Thymus (tissue), 14 donors: ENCODE results near the gene ZNF554. TPM values are rescaled to one million over a fixed set of nuclear protein-coding genes. Genes with fewer than 3 reads are reported as not detected.
A peak's percentile ranks its signal among the peaks of the same experiment; 100 is the strongest.

ENCODE experiments used
- DNase-seq, 9 donors: peaks; one replicate each; pipeline ENCODE4 v3.0.0-alpha.2; 2013; ENCODE audit warnings: low spot score in 9 of 9, low read depth in 6 of 9, missing footprints in 1 of 9
- H3K27ac ChIP-seq, 2 donors: one replicate each; pipeline ENCODE4 v1.5.1; 2013; ENCODE audit warnings: control low read depth in 1 of 2, low read depth in 1 of 2, low read length in 1 of 2, mild to moderate bottlenecking in 1 of 2, moderate library complexity in 1 of 2
- H3K27me3 ChIP-seq, 2 donors: one replicate each; pipeline ENCODE4 v1.5.1; 2013; ENCODE audit warnings: low read length in 1 of 2; ENCODE audit not compliant: control insufficient read depth in 2 of 2, insufficient read depth in 1 of 2
- H3K36me3 ChIP-seq, 2 donors: one replicate each; pipeline ENCODE4 v1.5.1; 2013; ENCODE audit warnings: low read length in 1 of 2, mild to moderate bottlenecking in 1 of 2, moderate library complexity in 1 of 2; ENCODE audit not compliant: control insufficient read depth in 2 of 2, insufficient read depth in 2 of 2
- H3K4me1 ChIP-seq, 2 donors: one replicate each; pipeline ENCODE4 v1.5.1; 2013; ENCODE audit warnings: low read length in 2 of 2; ENCODE audit not compliant: control insufficient read depth in 2 of 2, insufficient read depth in 2 of 2
- H3K4me3 ChIP-seq, 2 donors: one replicate each; pipeline ENCODE4 v1.5.1; 2013; ENCODE audit warnings: low read length in 2 of 2, control low read depth in 1 of 2, mild to moderate bottlenecking in 1 of 2
- H3K9me3 ChIP-seq, 2 donors: one replicate each; pipeline ENCODE4 v1.5.1; 2013; ENCODE audit warnings: low read length in 1 of 2, mild to moderate bottlenecking in 1 of 2; ENCODE audit not compliant: control insufficient read depth in 2 of 2, insufficient read depth in 1 of 2
- WGBS: extraction: QIAGEN DNeasy Blood & Tissue Kit; methylation state at CpG from one replicate; pipeline ENCODE4 v1.1.7; 2013; 5-methylcytosine and 5-hydroxymethylcytosine counted together
- long read RNA-seq, 10 donors: transcript quantifications; one replicate each; lab custom pipeline, GENCODE V29; 2026
- polyA plus RNA-seq: library from polyadenylated mRNA; stranded (reverse); fragments of 200-250 nt; gene quantifications from one replicate; pipeline ENCODE4 v1.2.3, GENCODE V29; 2013
- total RNA-seq: library from RNA; stranded (reverse); fragments of 120-200 nt; gene quantifications from one replicate; pipeline ENCODE4 v1.2.4, GENCODE V29; 2013
- donor health status: healthy.

Gene ZNF554
- total RNA-seq, result 4.4 TPM
- polyA plus RNA-seq, result 7.1 TPM
- long read RNA-seq, donor 1, result 0 reads
- long read RNA-seq, donor 2, full-length matches to known transcripts, result 3 of 3 reads
- long read RNA-seq, donor 2, partial matches to known transcripts, result 0 of 3 reads
- long read RNA-seq, donor 2, other reads (novel, unspliced or antisense), result 0 of 3 reads
- long read RNA-seq, donor 3, result 0 reads
- long read RNA-seq, donor 4, result 0 reads
- long read RNA-seq, donor 5, partial matches to known transcripts, result 0 of 3 reads
- long read RNA-seq, donor 5, other reads (novel, unspliced or antisense), result 0 of 3 reads
- long read RNA-seq, donor 6, result 0 reads
- long read RNA-seq, donor 7, partial matches to known transcripts, result 0 of 1 reads
- long read RNA-seq, donor 7, other reads (novel, unspliced or antisense), result 0 of 1 reads
- long read RNA-seq, donor 8, result 0 reads
- long read RNA-seq, donor 9, full-length matches to known transcripts, result 1 of 1 reads
- long read RNA-seq, donor 9, partial matches to known transcripts, result 0 of 1 reads
- long read RNA-seq, donor 9, other reads (novel, unspliced or antisense), result 0 of 1 reads
- long read RNA-seq, donor 10, partial matches to known transcripts, result 0 of 1 reads
- long read RNA-seq, donor 10, other reads (novel, unspliced or antisense), result 0 of 1 reads

DNA sequence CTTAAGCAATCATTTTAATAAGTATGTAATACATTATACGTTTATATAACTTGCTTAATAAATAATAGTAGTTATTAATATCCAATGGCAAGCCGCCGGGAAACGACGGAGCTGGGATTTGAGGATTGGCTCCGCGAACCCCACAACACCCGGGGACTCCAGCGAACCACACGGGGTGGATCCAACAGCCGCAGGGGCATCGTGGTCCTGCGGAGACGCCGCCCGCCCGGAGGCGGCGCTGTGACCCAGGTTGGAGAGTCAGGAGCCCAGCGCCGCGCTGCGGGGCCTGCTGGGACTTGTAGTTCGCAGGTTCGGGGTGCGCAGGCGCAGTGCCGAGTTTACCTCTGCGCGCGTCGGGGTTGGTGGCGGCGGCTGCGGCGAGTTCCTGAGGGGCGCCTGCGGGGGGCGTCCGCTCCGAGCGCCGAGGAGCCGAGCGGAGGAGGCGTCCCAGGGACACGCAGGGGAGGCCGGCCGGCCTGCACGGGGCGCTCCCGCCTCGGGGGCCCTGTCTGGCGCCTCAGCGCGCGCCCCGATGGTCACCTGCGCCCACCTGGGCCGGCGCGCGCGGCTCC lies at the start of gene ZNF554:
Gene ZNF554 (plus strand): TSS at position 329 of the 572 bp plus-strand sequence. CDS start 204 bp downstream, at position 533.
- peaks cover 2 to 6% of the 10 kb centered on the region in 2 donors for H3K4me1 ChIP-seq
- peaks cover 0 to 5% of the 10 kb centered on the region in 2 donors for H3K9me3 ChIP-seq
- no peaks in the 10 kb centered on the region for H3K27me3 ChIP-seq
- no peak within 1 kb of the TSS for H3K27ac ChIP-seq
- H3K4me3 ChIP-seq, result peak within 1 kb of the TSS; percentile 62 to 70
- peaks cover 7 to 11% of the 10 kb centered on the region in 2 donors for H3K36me3 ChIP-seq
- DNase-seq, result peak; percentile 92 to 99 (median 98)
- WGBS, result under 1% methylated on average over 64 of the region's 64 CpGs

DNA sequence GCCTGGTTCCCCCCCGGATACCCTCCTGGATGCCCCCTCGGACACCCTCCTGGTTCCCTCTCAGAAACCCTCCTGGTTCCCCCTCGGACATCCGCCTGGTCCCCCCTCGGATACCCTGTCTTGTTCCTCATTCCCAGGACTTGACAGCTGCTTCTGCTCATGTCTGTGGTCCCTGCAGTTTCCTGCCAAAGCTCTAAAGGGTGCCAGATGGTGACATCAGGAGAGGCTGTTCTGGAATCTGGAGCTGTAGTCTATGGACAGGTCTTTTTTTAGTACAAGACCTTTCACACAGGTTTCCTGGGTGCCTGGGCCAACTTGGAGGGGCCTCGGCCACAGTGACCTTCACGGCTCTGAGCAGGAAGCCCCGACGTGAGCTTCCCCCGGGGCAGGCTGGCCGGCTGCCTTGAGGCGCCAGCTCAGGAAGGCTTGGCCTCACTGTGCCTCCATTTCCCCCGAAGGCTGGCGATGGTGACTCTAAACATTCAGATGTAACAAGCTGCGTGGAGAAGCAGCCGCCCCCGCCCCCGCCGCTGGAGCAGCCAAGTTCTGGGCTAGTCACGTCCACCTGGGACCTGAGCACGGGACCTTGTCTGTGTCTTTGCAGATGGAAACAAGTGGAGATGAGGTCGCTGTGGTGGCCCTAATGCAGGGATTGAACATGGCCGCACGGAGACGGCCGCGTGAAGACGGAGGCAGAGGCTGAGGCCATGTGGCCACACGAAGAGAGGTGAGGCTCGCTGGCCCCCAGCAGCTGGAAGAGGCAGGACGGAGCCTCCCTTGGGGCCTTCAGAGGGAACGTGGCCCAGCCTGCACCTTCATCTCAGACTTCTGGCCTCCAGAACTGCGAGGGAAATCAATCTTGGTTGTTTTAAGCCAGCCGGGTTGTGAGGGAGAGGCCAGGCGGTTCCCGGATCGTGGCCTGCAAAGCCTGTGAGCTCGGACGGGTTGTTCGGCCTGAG lies 49.3 kb upstream of the ZNF554 start:
- H3K4me3 ChIP-seq, result no peak overlapping the region
- no peak overlapping the region for H3K27ac ChIP-seq
- WGBS, result 76% methylated on average over 40 of the region's 40 CpGs
- H3K27me3 ChIP-seq, result no peaks in the 10 kb centered on the region
- H3K9me3 ChIP-seq, result no peaks in the 10 kb centered on the region
- peaks cover 4 to 6% of the 10 kb centered on the region in 2 donors for H3K4me1 ChIP-seq
- H3K36me3 ChIP-seq, result peaks cover 49 to 76% of the 10 kb centered on the region in 2 donors
- no peak for DNase-seq

DNA sequence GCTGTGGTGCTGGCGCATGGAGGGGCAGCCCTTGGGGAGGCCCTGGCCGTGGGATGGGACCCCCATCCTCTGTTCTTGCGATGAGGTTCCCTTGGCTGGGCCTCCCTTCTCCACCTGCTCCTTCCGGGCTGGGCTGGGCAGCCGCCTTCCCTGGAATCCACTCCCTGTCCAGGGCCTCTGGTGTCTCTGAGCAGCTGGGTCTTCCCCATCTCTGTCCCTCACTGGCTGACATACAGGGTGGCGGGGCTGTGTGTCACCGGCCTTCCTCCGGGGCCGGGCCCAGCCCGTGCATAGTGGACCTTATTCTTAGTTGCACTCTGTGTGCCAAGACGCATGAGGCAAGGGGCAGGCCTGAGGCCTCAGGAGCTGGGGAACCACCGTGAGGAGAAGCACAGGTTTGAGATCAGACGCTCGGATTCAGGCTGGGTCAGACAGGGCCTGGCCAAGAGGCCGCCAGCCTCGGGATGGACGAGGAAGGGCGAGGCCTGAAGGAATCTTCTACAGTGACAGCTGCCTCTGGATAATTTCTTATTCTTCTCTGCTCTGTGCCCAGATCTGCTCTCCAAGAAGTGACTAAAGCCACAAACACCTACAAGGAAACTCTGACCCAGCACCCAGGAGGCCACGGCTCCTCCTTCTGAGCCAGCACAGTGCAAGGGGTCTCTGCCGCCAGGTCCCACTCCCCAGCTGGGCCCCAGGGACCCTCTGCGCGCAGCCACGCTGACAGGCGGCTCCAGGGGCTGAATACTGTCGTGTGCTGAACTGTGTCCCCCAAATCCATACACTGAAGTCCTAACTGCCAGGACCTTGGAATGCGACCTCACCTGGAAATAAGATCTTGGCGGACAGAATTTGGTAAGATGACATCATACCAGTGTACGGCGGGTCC lies 47.6 kb upstream of the ZNF554 start:
- no peak overlapping the region for H3K4me3 ChIP-seq
- H3K27ac ChIP-seq, result peak overlapping the region in 1 of 2 donors; percentile 13
- H3K4me1 ChIP-seq, result peaks cover 15 to 17% of the 10 kb centered on the region in 2 donors
- H3K27me3 ChIP-seq, result no peaks in the 10 kb centered on the region
- no peaks in the 10 kb centered on the region for H3K9me3 ChIP-seq
- DNase-seq, result no peak
- H3K36me3 ChIP-seq, result peaks cover 38 to 61% of the 10 kb centered on the region in 2 donors
- WGBS, result 97% methylated on average over 29 of the region's 29 CpGs

DNA sequence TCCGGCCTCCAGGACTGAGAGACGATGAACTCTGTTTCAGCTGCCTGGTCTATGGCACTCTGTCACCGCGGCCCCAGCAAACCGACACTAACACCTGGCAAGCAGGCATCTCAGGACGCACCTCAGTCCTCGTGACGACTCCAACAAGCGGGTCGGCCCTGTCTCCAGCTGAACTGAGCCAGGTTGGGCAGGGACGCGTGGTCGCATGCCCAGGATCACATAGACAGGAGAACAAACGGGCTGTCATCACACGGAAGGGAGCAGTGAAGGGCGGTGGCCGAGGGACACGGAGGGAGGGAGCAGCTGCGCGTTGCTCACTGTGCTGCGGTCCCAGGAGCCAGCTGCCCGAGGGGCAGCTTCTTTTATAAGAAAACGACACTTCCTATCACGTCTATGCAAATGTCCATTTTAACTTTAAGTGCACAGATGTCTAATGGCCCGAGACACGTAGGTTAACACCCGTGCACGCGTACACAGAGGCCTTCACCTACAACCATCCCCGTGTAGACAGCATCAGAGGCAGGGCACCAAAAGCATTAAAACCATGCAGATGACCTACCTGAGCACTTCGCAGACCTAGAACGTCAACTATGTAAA lies 45.5 kb upstream of the ZNF554 start:
- H3K4me1 ChIP-seq, result peaks cover 17% of the 10 kb centered on the region in 2 donors
- no peaks in the 10 kb centered on the region for H3K9me3 ChIP-seq
- H3K27ac ChIP-seq, result peak overlapping the region in 1 of 2 donors; percentile 13
- H3K27me3 ChIP-seq, result no peaks in the 10 kb centered on the region
- WGBS, result 96% methylated on average over 32 of the region's 32 CpGs
- H3K36me3 ChIP-seq, result peaks cover 35 to 51% of the 10 kb centered on the region in 2 donors
- DNase-seq, result no peak
- no peak overlapping the region for H3K4me3 ChIP-seq

DNA sequence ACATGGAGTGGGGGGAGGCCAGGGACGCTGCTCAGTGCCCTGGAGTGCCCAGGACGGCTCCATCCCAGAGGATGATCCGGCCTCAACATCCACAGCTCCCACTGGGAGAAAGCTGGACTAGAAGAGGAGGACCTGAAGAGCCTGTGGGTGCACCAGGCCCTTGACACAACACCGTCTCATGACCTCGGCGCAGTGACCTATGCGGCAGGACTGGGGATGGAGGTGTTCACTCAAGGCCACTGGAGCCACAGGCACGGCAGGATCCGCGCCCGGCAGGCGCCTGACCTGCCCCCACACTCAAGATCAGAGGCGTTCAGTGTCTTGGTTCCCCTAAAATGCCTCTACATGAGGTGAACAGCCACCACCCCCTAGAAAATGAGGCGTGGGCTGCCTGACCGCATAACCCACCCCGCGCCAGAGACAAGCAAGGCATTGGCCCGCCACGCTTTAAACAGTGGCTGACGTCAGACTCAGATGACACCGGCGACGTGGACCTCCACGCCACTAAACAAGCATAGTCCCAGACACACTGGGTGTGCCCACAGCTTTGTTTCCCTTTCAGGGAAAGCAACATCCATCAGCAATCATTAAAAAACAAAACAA lies 44.6 kb upstream of the ZNF554 start:
- WGBS, result 96% methylated on average over 24 of the region's 24 CpGs
- Histone ChIP-seq H3K36me3 (peaks cover 40 to 49% of the 10 kb centered on the region in 2 donors), H3K9me3 (no peaks in the 10 kb centered on the region), H3K27ac (peak overlapping the region; percentile 1 to 82), H3K4me1 (peaks cover 17% of the 10 kb centered on the region in 2 donors), H3K4me3 (no peak overlapping the region), H3K27me3 (no peaks in the 10 kb centered on the region)
- DNase-seq, result no peak

DNA sequence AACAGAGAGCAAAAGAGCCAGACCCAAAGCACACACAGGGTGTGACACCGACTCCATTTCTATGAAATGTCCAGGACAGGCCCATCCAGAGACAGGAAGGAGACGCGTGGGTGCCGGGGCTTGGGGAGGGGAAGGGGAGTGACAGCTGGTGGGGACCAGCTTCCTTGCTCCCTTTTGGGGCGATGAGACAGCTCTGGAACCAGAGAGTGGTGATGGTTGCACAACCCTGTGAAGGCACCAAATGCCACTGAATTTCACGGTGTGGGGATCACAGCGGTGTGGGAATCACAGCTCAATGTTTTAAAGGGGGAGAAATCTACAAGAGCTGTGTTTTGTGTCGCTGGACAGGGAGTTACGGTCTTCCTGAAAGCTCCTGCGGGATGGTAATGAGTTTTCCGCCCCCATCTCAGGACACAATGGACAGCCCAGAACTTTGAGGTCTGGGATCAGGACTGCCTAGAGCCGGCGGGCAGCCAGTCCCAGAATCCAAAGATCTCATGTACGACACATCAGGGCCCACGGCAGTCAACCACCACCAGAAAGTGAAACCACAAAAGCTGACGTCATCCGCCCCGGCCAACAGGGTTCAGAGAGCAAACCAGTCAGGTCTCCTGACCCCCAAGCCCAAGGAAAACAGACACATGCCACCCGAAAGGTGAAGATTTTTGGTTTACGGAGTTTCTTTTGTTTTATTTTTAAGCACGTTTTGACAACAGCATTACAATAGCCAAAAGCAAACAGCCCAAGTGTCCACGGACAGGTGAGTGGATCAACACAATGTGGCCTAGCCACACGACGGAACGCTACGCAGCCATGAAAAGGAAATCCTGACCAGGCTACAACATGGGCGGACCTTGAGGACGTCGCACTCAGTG lies 43.9 kb upstream of the ZNF554 start:
- WGBS, result 56% methylated on average over 29 of the region's 29 CpGs
- H3K4me1 ChIP-seq, result peaks cover 23 to 24% of the 10 kb centered on the region in 2 donors
- peak overlapping the region in 1 of 2 donors; percentile 37 for H3K4me3 ChIP-seq
- DNase-seq, result peak in 6 of 9 donors; percentile 30 to 65 (median 47)
- H3K9me3 ChIP-seq, result no peaks in the 10 kb centered on the region
- H3K27me3 ChIP-seq, result no peaks in the 10 kb centered on the region
- peak overlapping the region; percentile 82 to 83 for H3K27ac ChIP-seq
- peaks cover 45% of the 10 kb centered on the region in 2 donors for H3K36me3 ChIP-seq
